Fibroblast of lung (primary cell): ENCODE results near the gene EPS15. TPM values are rescaled to one million over a fixed set of nuclear protein-coding genes. Genes with fewer than 3 reads are reported as not detected.
A peak's percentile ranks its signal among the peaks of the same experiment; 100 is the strongest.
"Not testable (repeated sequence)": the region's sequence is repeated elsewhere in the genome, so short reads cannot be mapped to it uniquely, and the experiment has no call there.

Experiments
- DNase-seq, 2 donors: peaks; one replicate each; pipeline versions ENCODE4 v3.0.0 to v3.0.0-alpha.2; 2010; ENCODE audit warnings: low read depth in 2 of 2
- H2AFZ ChIP-seq: 2 replicates; pipeline ENCODE4 v1.5.1; 2012; ENCODE audit warnings: low read length, control low read depth, inconsistent platforms
- H3K27ac ChIP-seq: 2 replicates; pipeline ENCODE4 v1.5.1; 2011; ENCODE audit warnings: low read length, control low read depth; ENCODE audit not compliant: insufficient read depth
- H3K27me3 ChIP-seq: 2 replicates; pipeline ENCODE4 v1.5.1; 2011; ENCODE audit warnings: mild to moderate bottlenecking, low read length; ENCODE audit not compliant: control insufficient read depth, insufficient read depth
- H3K36me3 ChIP-seq: 2 replicates; pipeline ENCODE4 v1.5.1; 2011; ENCODE audit warnings: low read length; ENCODE audit not compliant: control insufficient read depth, insufficient read depth
- H3K4me1 ChIP-seq: 2 replicates; pipeline ENCODE4 v1.5.1; 2011; ENCODE audit warnings: low read length; ENCODE audit not compliant: control insufficient read depth, insufficient read depth; ENCODE audit errors: extremely low read depth
- H3K4me2 ChIP-seq: 2 replicates; pipeline ENCODE4 v1.5.1; 2011; ENCODE audit warnings: low read length, control low read depth; ENCODE audit not compliant: insufficient read depth; ENCODE audit errors: extremely low read depth
- H3K4me3 ChIP-seq, 4 experiments: fragments of 200-600 bp in 1 of 4; sonication (generic) in 1 of 4; replicated peaks in 1 of 4; 2 replicates each; pipeline ENCODE4 v1.5.1; 2011 to 2016; ENCODE audit warnings: low read length in 4 of 4, low read depth in 3 of 4, mild to moderate bottlenecking in 3 of 4, control low read depth in 2 of 4, inconsistent platforms in 1 of 4, mixed read lengths in 1 of 4; ENCODE audit not compliant: insufficient read depth in 1 of 4; ENCODE audit errors: control extremely low read depth in 1 of 4
- H3K79me2 ChIP-seq: 2 replicates; pipeline ENCODE4 v1.5.1; 2012; ENCODE audit warnings: mild to moderate bottlenecking, low read length, inconsistent platforms; ENCODE audit not compliant: control insufficient read depth, insufficient read depth
- H3K9ac ChIP-seq: 2 replicates; pipeline ENCODE4 v1.5.1; 2011; ENCODE audit warnings: mild to moderate bottlenecking, low read length, control low read depth; ENCODE audit not compliant: insufficient read depth
- H3K9me3 ChIP-seq: 2 replicates; pipeline ENCODE4 v1.5.1; 2012; ENCODE audit warnings: low read depth, low read length; ENCODE audit not compliant: control insufficient read depth, insufficient read depth
- H4K20me1 ChIP-seq: 2 replicates; pipeline ENCODE4 v1.5.1; 2011; ENCODE audit warnings: low read length; ENCODE audit not compliant: control insufficient read depth, insufficient read depth; ENCODE audit errors: extremely low read depth
- EZH2 ChIP-seq: IDR thresholded peaks from 2 replicates; pipeline ENCODE4 v1.5.1; 2012; ENCODE audit warnings: low read length, control low read depth, mild to moderate bottlenecking; ENCODE audit errors: missing control alignments
- polyA plus RNA-seq, 2 donors: library from polyadenylated mRNA; depleted of rRNA in 1 of 2; stranded (reverse) in 1 of 2; unstranded in 1 of 2; fragments of >200 nt; gene quantifications; 2 replicates each; pipeline ENCODE4 v1.2.1, GENCODE V29; 2011 to 2012; ENCODE audit warnings: missing spikeins in 1 of 2
- total RNA-seq: library from RNA; depleted of rRNA; stranded (reverse); fragments of >200 nt; gene quantifications from 2 replicates; pipeline ENCODE4 v1.2.1, GENCODE V29; 2014
- TF ChIP-seq, protein P1 (sequence below), 2 donors: IDR thresholded peaks in 1 of 2; conservative IDR thresholded peaks in 1 of 2; 1 replicate in 1 of 2; 2 replicates in 1 of 2; pipeline ENCODE4 v1.5.1; 2011 to 2012; ENCODE audit warnings: low read length in 2 of 2, control low read depth in 1 of 2, inconsistent platforms in 1 of 2, low read depth in 1 of 2, mild to moderate bottlenecking in 1 of 2

EPS15 gene
- total and polyA plus RNA-seq, 2 donors (not counting 1 experiment from before 2014, with no cell fraction given): 67.7 to 75.5 TPM

DNA sequence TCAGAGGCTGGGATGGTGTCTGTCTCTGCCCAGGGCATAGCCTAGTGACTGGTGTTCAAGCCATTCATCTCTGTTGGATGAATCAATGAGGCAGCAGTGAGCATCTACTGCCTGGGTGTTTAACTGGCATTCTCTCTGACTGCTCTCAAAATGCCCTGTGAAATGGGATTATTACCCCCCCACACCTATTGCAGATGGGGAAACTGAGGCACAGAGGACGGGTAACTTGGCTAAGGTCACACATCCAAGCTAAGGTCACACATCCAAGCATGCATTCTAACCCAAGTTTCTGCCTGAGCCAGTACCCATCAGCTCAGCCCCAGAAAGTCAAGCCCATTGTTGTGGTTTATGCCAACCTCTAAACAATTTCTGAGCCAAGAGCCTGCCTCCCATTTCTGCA, 193.7 kb downstream of the EPS15 start:
- TF ChIP-seq, protein P1, sequence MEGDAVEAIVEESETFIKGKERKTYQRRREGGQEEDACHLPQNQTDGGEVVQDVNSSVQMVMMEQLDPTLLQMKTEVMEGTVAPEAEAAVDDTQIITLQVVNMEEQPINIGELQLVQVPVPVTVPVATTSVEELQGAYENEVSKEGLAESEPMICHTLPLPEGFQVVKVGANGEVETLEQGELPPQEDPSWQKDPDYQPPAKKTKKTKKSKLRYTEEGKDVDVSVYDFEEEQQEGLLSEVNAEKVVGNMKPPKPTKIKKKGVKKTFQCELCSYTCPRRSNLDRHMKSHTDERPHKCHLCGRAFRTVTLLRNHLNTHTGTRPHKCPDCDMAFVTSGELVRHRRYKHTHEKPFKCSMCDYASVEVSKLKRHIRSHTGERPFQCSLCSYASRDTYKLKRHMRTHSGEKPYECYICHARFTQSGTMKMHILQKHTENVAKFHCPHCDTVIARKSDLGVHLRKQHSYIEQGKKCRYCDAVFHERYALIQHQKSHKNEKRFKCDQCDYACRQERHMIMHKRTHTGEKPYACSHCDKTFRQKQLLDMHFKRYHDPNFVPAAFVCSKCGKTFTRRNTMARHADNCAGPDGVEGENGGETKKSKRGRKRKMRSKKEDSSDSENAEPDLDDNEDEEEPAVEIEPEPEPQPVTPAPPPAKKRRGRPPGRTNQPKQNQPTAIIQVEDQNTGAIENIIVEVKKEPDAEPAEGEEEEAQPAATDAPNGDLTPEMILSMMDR (conservative IDR thresholded peaks at IDR 0.05 in 1 of 2, IDR thresholded peaks at IDR 0.05 in 1 of 2; ENCODE audit: low read depth in 1 of 2, low read length in 2 of 2): no peak
- no peak for TF ChIP-seq EZH2
- no peak for DNase-seq
- Histone ChIP-seq H2AFZ (no peak overlapping the region), H3K4me2 (no peak overlapping the region), H3K36me3 (no peaks in the 10 kb centered on the region), H3K9me3 (no peaks in the 10 kb centered on the region), H3K9ac (no peak overlapping the region), H3K27ac (no peak overlapping the region), H3K27me3 (no peaks in the 10 kb centered on the region), H3K4me1 (no peaks in the 10 kb centered on the region), H3K79me2 (no peaks in the 10 kb centered on the region), H4K20me1 (no peaks in the 10 kb centered on the region), H3K4me3 (no peak overlapping the region)

DNA sequence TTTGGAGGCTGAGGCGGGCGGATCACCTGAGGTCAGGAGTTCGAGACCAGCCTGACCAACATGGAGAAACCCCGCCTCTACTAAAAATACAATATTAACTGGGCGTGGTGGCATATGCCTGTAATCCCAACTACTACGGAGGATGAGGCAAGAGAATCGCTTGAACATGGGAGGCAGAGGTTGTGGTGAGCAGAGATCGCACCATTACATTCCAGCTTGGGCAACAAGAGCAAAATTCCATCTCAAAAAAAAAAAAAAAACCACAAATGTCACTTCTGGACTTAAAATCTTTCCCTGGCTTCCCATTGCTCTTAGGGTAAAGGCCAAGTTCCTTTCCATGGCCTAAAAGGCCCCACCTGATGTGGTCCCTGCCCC, 194.1 kb downstream of the EPS15 start:
- H3K27me3 ChIP-seq, H3K27ac ChIP-seq, H3K9ac ChIP-seq, H3K4me3 ChIP-seq, H3K36me3 ChIP-seq, H2AFZ ChIP-seq, H3K4me2 ChIP-seq, DNase-seq, H3K9me3 ChIP-seq, H4K20me1 ChIP-seq, H3K79me2 ChIP-seq, H3K4me1 ChIP-seq: not testable (repeated sequence)

DNA sequence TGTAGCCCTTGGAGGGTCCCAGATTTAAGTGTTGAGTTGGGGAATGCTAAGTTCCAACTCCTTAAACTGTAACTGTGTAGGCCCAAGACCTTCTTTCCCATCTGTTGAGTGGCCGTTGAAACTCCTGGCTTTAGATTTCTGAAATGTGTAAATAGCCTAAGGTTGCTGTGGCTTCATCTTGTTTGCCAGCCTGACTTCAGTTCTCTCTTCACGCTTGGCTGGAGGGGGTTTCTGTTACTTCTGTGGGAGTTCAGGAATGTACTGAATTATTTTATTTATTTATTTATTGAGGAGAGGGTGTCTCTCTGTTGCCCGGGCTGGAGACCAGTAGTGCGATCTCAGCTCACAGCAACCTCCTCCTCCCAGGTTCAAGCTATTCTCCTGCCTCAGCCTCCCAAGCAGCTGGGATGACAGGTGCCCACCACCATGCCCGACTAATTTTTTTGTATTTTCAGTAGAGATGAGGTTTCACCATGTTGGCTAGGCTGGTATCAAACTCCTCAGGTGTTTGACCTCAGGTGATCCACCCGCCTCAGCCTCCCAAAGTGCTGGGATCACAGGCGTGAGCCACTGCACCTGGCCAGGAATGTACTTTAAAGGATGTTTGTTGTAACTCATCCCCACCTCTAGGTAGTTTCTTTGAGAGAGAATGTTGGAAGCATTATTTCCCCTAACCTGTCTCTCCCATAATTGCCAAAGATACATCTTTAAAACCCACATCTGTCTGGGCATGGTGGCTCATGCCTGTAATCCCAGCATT, 194.6 kb downstream of the EPS15 start:
- H3K27me3 ChIP-seq: no peaks in the 10 kb centered on the region
- H3K9me3 ChIP-seq: no peaks in the 10 kb centered on the region
- H3K79me2 ChIP-seq: no peaks in the 10 kb centered on the region
- H3K9ac ChIP-seq: no peak overlapping the region
- H3K4me2 ChIP-seq: no peak overlapping the region
- H3K27ac ChIP-seq: no peak overlapping the region
- H4K20me1 ChIP-seq: no peaks in the 10 kb centered on the region
- DNase-seq: peak in 1 of 2 donors; percentile 27
- H3K4me1 ChIP-seq: no peaks in the 10 kb centered on the region
- no peak for TF ChIP-seq EZH2
- TF ChIP-seq, protein P1 (conservative IDR thresholded peaks at IDR 0.05 in 1 of 2, IDR thresholded peaks at IDR 0.05 in 1 of 2; ENCODE audit: low read depth in 1 of 2, low read length in 2 of 2): no peak
- no peaks in the 10 kb centered on the region for H3K36me3 ChIP-seq
- H2AFZ ChIP-seq: no peak overlapping the region
- H3K4me3 ChIP-seq: no peak overlapping the region
